Measurements from ENCODE around the gene FST.

DNA sequence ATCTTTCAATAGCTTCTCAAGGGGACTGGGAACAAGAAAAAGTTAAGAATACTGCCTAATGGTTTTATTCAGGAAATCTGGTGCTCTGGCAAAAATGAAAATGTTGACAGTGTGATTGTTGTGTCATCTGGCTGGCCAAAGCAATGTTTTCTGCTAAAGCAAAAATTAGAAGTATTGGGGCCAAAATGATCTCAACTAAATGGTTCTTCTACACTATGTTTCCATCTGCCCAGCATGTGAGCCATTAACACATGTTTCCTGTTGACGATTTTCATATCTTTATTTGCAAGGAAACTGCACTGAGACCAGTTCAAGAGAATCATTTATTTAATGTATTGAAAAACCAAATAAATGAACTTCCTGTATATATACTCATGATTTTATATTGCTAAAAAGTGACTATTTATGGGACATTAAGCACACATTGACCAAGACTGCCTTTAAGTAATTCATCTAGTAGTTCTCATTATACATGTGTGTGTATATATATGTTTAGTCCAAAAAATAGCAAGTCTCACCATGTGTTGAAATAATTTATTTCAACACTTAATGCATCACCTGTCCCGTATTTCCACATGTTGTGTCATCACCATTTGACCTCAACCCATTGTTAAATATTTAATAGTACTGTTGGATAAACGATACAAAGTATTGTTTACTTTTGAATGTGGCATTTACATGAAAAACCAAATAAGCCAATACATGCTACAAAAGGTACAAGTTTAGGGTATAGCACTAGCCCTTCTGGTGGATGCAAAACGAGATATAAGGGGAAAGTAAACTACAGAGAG, 7.5 kb upstream of the FST start:
- TF ChIP-seq, protein P1, sequence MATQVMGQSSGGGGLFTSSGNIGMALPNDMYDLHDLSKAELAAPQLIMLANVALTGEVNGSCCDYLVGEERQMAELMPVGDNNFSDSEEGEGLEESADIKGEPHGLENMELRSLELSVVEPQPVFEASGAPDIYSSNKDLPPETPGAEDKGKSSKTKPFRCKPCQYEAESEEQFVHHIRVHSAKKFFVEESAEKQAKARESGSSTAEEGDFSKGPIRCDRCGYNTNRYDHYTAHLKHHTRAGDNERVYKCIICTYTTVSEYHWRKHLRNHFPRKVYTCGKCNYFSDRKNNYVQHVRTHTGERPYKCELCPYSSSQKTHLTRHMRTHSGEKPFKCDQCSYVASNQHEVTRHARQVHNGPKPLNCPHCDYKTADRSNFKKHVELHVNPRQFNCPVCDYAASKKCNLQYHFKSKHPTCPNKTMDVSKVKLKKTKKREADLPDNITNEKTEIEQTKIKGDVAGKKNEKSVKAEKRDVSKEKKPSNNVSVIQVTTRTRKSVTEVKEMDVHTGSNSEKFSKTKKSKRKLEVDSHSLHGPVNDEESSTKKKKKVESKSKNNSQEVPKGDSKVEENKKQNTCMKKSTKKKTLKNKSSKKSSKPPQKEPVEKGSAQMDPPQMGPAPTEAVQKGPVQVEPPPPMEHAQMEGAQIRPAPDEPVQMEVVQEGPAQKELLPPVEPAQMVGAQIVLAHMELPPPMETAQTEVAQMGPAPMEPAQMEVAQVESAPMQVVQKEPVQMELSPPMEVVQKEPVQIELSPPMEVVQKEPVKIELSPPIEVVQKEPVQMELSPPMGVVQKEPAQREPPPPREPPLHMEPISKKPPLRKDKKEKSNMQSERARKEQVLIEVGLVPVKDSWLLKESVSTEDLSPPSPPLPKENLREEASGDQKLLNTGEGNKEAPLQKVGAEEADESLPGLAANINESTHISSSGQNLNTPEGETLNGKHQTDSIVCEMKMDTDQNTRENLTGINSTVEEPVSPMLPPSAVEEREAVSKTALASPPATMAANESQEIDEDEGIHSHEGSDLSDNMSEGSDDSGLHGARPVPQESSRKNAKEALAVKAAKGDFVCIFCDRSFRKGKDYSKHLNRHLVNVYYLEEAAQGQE (tag by site-specific recombination; IDR thresholded peaks at IDR 0.05) = no peak
- TF ChIP-seq, protein P2, sequence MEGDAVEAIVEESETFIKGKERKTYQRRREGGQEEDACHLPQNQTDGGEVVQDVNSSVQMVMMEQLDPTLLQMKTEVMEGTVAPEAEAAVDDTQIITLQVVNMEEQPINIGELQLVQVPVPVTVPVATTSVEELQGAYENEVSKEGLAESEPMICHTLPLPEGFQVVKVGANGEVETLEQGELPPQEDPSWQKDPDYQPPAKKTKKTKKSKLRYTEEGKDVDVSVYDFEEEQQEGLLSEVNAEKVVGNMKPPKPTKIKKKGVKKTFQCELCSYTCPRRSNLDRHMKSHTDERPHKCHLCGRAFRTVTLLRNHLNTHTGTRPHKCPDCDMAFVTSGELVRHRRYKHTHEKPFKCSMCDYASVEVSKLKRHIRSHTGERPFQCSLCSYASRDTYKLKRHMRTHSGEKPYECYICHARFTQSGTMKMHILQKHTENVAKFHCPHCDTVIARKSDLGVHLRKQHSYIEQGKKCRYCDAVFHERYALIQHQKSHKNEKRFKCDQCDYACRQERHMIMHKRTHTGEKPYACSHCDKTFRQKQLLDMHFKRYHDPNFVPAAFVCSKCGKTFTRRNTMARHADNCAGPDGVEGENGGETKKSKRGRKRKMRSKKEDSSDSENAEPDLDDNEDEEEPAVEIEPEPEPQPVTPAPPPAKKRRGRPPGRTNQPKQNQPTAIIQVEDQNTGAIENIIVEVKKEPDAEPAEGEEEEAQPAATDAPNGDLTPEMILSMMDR (tag by site-specific recombination; IDR thresholded peaks at IDR 0.05) = no peak
- TF ChIP-seq PRDM4 (tag by site-specific recombination; IDR thresholded peaks at IDR 0.05) (no peak), ZNF350 (tag by site-specific recombination; IDR thresholded peaks at IDR 0.05) (no peak), ZBTB8A (tag by site-specific recombination; IDR thresholded peaks at IDR 0.05) (no peak), ZNF707 (tag by site-specific recombination; IDR thresholded peaks at IDR 0.05) (no peak), YY1 (tag by site-specific recombination; IDR thresholded peaks at IDR 0.05) (no peak), FEZF1 (tag by site-specific recombination; IDR thresholded peaks at IDR 0.05) (no peak), ZNF114 (tag by site-specific recombination; IDR thresholded peaks at IDR 0.05) (no peak), ZNF16 (tag by site-specific recombination; IDR thresholded peaks at IDR 0.05; ENCODE audit: low read depth) (no peak)
